Gastrocnemius medialis (tissue), 4 donors: Measurements from ENCODE around the gene SDC3.

Experiments used
- CTCF ChIP-seq, 5 experiments: fragments of 450-650 bp in 3 of 5; fragments of 200-600 bp in 2 of 5; sonication (generic) in 2 of 5; IDR thresholded peaks in 4 of 5; conservative IDR thresholded peaks in 1 of 5; 1 replicate in 4 of 5; 2 replicates in 1 of 5; pipeline ENCODE4 v1.5.1; 2016 to 2019; ENCODE audit warnings: antibody characterized with exemption in 5 of 5, mild to moderate bottlenecking in 3 of 5, moderate library complexity in 3 of 5
- POLR2A ChIP-seq, 2 donors: fragments of 450-650 bp; IDR thresholded peaks; one replicate each; pipeline ENCODE4 v1.6.1; 2017; ENCODE audit warnings: antibody characterized with exemption in 2 of 2, mild to moderate bottlenecking in 2 of 2, moderate library complexity in 2 of 2

- TF ChIP-seq CTCF (IDR thresholded peaks at IDR 0.05 in 4 of 5, conservative IDR thresholded peaks at IDR 0.05 in 1 of 5) (no peak), POLR2A (IDR thresholded peaks at IDR 0.05) (no peak)
These were observed 50.6 kb downstream of the SDC3 start for GRCh38 chr1:30857964-30858363.
